ENCODE measurements around the gene GYPB.
"Not testable (repeated sequence)": the region's sequence is repeated elsewhere in the genome, so short reads cannot be mapped to it uniquely, and the experiment has no call there.

- TF ChIP-seq CTCF (IDR thresholded peaks at IDR 0.05; ENCODE audit: low read length); EZH2 (IDR thresholded peaks at IDR 0.05; ENCODE audit: borderline replicate concordance, low read length): not testable (repeated sequence)
Measured at GRCh38 chr4:144032580-144032979, 13.4 kb upstream of the GYPB start.
